Cerebellar nuclear complex (tissue), 1 donor: ENCODE measurements around the gene RELCH.

ENCODE experiments used
- DNase-seq, 2 experiments: peaks; one replicate each; lab custom pipeline; 2025; lab: John Stamatoyannopoulos, UW

The RELCH gene

GRCh38 chr18:62324181-62324828, 137.2 kb downstream of the RELCH start:
- DNase-seq, result no peak

- DNase-seq, result no peak
These were observed 138.1 kb downstream of the RELCH start, which contains the start of gene TNFRSF11A for GRCh38 chr18:62324917-62325805. Gene TNFRSF11A (plus strand): TSS chr18:62325310. CDS start chr18:62325353, 43 bp downstream.

GRCh38 chr18:62325806-62326645, 139.0 kb downstream of the RELCH start:
- no peak for DNase-seq

- no peak for DNase-seq
These were observed 139.7 kb downstream of the RELCH start for GRCh38 chr18:62326646-62327348.

GRCh38 chr18:62327977-62328376, 140.9 kb downstream of the RELCH start:
- DNase-seq, result no peak

- DNase-seq, result no peak
These were observed 141.8 kb downstream of the RELCH start for GRCh38 chr18:62328586-62329525.

GRCh38 chr18:62329691-62330454, 142.8 kb downstream of the RELCH start:
- DNase-seq, result no peak

GRCh38 chr18:62330650-62331049, 143.6 kb downstream of the RELCH start:
- no peak for DNase-seq

GRCh38 chr18:62331581-62332356, 144.7 kb downstream of the RELCH start:
- no peak for DNase-seq

GRCh38 chr18:62332431-62332830, 145.4 kb downstream of the RELCH start:
- no peak for DNase-seq

GRCh38 chr18:62332964-62333695, 146.1 kb downstream of the RELCH start:
- DNase-seq, result no peak

- DNase-seq, result no peak
These were observed 147.1 kb downstream of the RELCH start for GRCh38 chr18:62334120-62334519.

- DNase-seq, result no peak
These were observed 148.4 kb downstream of the RELCH start for GRCh38 chr18:62335494-62335893.

- DNase-seq, result no peak
These were observed 149.6 kb downstream of the RELCH start for GRCh38 chr18:62336618-62337017.

- no peak for DNase-seq
These were observed 150.3 kb downstream of the RELCH start for GRCh38 chr18:62337336-62337735.

GRCh38 chr18:62338446-62339105, 151.5 kb downstream of the RELCH start:
- no peak for DNase-seq

GRCh38 chr18:62339106-62339988, 152.3 kb downstream of the RELCH start:
- DNase-seq, result no peak
